A549 (cell line): ENCODE results near the gene PDZK1.

Experiments
- BHLHE40 ChIP-seq: IDR thresholded peaks from 2 replicates; pipeline ENCODE4 v1.6.1; 2012; ENCODE audit warnings: low read depth, low read length, inconsistent platforms
- POLR2A ChIP-seq: IDR thresholded peaks from 2 replicates; pipeline ENCODE4 v1.6.1; 2012; ENCODE audit warnings: mild to moderate bottlenecking, low read length
- POLR2AphosphoS2 ChIP-seq: conservative IDR thresholded peaks from 2 replicates; pipeline ENCODE4 v1.6.1; 2012; ENCODE audit warnings: low read length, improper control_type of control experiment, inconsistent platforms
- REST ChIP-seq: fragments of 200-600 bp; sonication (generic); IDR thresholded peaks from 2 replicates; pipeline ENCODE4 v1.6.1; 2016; ENCODE audit warnings: antibody characterized with exemption, mild to moderate bottlenecking, moderate library complexity
- RFX5 ChIP-seq: fragments of 450-650 bp; IDR thresholded peaks from 2 replicates; pipeline ENCODE4 v1.7.1; 2014; ENCODE audit warnings: antibody characterized with exemption, mild to moderate bottlenecking, moderate library complexity

GRCh38 chr1:145720878-145721671, 13.9 kb upstream of the PDZK1 start:
- TF ChIP-seq REST (no peak), POLR2A (no peak), BHLHE40 (no peak), POLR2AphosphoS2 (no peak), RFX5 (no peak)
